ENCODE measurements around the gene MYO3B. TPM values are rescaled to one million over a fixed set of nuclear protein-coding genes. Genes with fewer than 3 reads are reported as not detected.

Gene MYO3B
- total and polyA plus RNA-seq, 7 donors, result 0.34 TPM; not detected in 6

DNA sequence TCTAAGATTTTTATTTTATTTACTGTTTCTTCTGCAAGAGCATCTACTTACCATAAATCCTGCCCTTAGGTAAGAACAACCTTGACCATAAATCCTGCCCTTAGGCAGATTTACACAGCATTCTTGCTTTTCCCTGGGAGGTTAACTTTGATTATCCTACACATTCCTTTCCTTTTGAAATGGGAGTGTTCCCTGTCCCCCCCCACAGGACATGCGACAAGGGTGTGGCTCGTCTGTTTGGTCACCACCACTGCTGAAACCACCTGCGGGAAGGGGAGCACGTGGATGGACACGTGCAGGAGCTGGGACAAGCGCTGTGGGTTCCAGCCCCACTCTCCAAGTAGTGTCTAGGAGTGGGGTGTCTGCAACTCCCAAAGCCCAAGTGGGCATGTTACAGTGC lies 297.9 kb downstream of the MYO3B start:
- 26 to 72% methylated on average over 6 of the region's 6 CpGs for WGBS, 2 donors
- no peaks in the 10 kb centered on the region for H3K9me3 ChIP-seq
- DNase-seq, result no peak
- H3K36me3 ChIP-seq, result no peaks in the 10 kb centered on the region
- H3K4me1 ChIP-seq, result no peaks in the 10 kb centered on the region
- no peaks in the 10 kb centered on the region for H3K27me3 ChIP-seq
- H3K4me3 ChIP-seq, result no peak overlapping the region
- H3K27ac ChIP-seq, result no peak overlapping the region
- TF ChIP-seq POLR2A (IDR thresholded peaks at IDR 0.05), result no peak
- TF ChIP-seq POLR2AphosphoS5 (IDR thresholded peaks at IDR 0.05), result no peak
- TF ChIP-seq, protein P1, sequence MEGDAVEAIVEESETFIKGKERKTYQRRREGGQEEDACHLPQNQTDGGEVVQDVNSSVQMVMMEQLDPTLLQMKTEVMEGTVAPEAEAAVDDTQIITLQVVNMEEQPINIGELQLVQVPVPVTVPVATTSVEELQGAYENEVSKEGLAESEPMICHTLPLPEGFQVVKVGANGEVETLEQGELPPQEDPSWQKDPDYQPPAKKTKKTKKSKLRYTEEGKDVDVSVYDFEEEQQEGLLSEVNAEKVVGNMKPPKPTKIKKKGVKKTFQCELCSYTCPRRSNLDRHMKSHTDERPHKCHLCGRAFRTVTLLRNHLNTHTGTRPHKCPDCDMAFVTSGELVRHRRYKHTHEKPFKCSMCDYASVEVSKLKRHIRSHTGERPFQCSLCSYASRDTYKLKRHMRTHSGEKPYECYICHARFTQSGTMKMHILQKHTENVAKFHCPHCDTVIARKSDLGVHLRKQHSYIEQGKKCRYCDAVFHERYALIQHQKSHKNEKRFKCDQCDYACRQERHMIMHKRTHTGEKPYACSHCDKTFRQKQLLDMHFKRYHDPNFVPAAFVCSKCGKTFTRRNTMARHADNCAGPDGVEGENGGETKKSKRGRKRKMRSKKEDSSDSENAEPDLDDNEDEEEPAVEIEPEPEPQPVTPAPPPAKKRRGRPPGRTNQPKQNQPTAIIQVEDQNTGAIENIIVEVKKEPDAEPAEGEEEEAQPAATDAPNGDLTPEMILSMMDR (IDR thresholded peaks at IDR 0.05), result no peak
- TF ChIP-seq EP300 (IDR thresholded peaks at IDR 0.05), result no peak
- intact Hi-C loops (cut with DNase I), result no loop called here

DNA sequence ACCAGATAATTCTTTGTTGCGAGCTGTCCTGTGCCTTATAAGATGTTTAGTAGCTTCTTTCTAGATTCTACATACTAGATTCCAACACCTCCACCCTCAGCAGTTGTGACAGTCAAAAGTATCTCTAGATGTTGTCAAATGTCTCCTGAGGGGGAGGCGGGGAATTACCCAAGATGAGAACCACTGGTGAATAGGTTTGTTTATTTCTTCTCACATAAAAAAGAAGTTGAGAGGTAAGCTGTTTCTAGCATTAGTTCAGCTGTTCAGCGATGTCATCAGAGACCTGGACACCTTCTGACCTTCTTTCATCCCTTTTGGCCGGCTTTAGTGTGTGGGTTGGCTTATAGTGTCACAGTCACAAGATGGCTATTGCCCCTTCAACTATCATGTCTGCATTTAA lies 299.7 kb downstream of the MYO3B start:
- H3K27ac ChIP-seq, result no peak overlapping the region
- no peak overlapping the region for H3K4me3 ChIP-seq
- DNase-seq, result no peak
- 67 to 70% methylated on average over 4 of the region's 4 CpGs for WGBS, 2 donors
- TF ChIP-seq EP300 (IDR thresholded peaks at IDR 0.05) (no peak), POLR2AphosphoS5 (IDR thresholded peaks at IDR 0.05) (no peak), POLR2A (IDR thresholded peaks at IDR 0.05) (no peak)
- TF ChIP-seq, protein P1 (IDR thresholded peaks at IDR 0.05), result no peak
- H3K27me3 ChIP-seq, result no peaks in the 10 kb centered on the region
- intact Hi-C loops (cut with DNase I), result no loop called here
- H3K9me3 ChIP-seq, result no peaks in the 10 kb centered on the region
- no peaks in the 10 kb centered on the region for H3K4me1 ChIP-seq
- H3K36me3 ChIP-seq, result no peaks in the 10 kb centered on the region

DNA sequence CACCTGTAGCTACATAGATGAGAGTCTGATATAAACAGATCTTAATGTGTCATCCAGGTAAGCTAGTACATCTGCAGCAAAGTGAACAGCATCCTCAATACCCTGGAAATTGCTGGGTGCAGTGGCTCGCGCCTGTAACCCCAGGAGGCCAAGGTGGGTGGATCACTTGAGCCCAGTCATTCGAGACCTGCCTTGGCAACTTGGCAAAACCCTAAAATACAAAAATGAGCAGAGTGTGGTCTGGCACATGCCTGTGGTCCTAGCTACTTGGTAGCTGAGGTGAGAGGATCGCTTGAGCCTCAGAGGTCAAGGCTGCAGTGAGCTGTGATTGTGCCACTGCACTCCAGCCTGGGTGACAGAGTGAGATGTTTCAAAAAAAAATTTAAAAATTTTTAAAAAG lies 303.3 kb downstream of the MYO3B start:
- DNase-seq, result no peak
- no peak overlapping the region for H3K27ac ChIP-seq
- TF ChIP-seq EP300 (IDR thresholded peaks at IDR 0.05) (no peak), POLR2AphosphoS5 (IDR thresholded peaks at IDR 0.05) (no peak), POLR2A (IDR thresholded peaks at IDR 0.05) (no peak)
- TF ChIP-seq, protein P1 (IDR thresholded peaks at IDR 0.05), result no peak
- 88 to 91% methylated on average over 4 of the region's 4 CpGs for WGBS, 2 donors
- no peaks in the 10 kb centered on the region for H3K36me3 ChIP-seq
- intact Hi-C loops (cut with DNase I), result no loop called here
- H3K27me3 ChIP-seq, result no peaks in the 10 kb centered on the region
- H3K4me3 ChIP-seq, result no peak overlapping the region
- no peaks in the 10 kb centered on the region for H3K4me1 ChIP-seq
- H3K9me3 ChIP-seq, result no peaks in the 10 kb centered on the region

DNA sequence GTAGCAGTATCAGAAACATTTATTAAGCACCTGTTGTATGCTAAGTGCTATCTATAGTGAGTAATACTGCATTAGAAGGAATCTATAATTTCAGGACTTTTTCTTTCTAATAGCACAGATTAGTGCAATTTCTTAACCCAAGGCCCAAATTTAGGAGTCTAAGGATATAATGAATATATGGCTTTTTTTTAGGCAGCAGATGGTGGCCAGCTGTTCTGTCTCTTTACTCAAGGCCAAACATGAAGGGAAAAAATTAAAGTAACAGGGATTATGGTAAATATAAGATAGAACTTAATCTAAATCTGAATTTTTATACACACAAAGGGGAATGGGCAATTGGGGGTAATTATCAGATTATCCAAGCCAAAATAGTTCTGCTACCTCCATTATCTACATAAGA lies 306.6 kb downstream of the MYO3B start:
- intact Hi-C loops (cut with DNase I), result no loop called here

More for the DNA sequence above, 306.6 kb downstream of the MYO3B start:
- H3K9me3 ChIP-seq, result no peaks in the 10 kb centered on the region
- H3K4me1 ChIP-seq, result no peaks in the 10 kb centered on the region
- H3K4me3 ChIP-seq, result no peak overlapping the region
- no peak for DNase-seq
- TF ChIP-seq EP300 (IDR thresholded peaks at IDR 0.05) (no peak), POLR2AphosphoS5 (IDR thresholded peaks at IDR 0.05) (no peak), POLR2A (IDR thresholded peaks at IDR 0.05) (no peak)
- TF ChIP-seq, protein P1 (IDR thresholded peaks at IDR 0.05), result no peak
- H3K27me3 ChIP-seq, result no peaks in the 10 kb centered on the region
- H3K27ac ChIP-seq, result no peak overlapping the region
- H3K36me3 ChIP-seq, result no peaks in the 10 kb centered on the region

Measured in sigmoid colon (tissue), 7 donors.